BLaER1 (cell line): Measurements from ENCODE around the gene IP6K1.

Source experiments
- H3K27ac ChIP-seq: shearing (Covaris generic); formaldehyde crosslinking; 2 replicates; pipeline ENCODE4 v1.8.1; 2022
- H3K27me3 ChIP-seq: shearing (Covaris generic); formaldehyde crosslinking; 2 replicates; pipeline ENCODE4 v1.8.1; 2022
- H3K36me3 ChIP-seq: shearing (Covaris generic); formaldehyde crosslinking; 2 replicates; pipeline ENCODE4 v1.8.1; 2022
- H3K4me1 ChIP-seq: shearing (Covaris generic); formaldehyde crosslinking; 2 replicates; pipeline ENCODE4 v1.8.1; 2022
- H3K4me2 ChIP-seq: shearing (Covaris generic); formaldehyde crosslinking; 2 replicates; pipeline ENCODE4 v1.8.1; 2022
- H3K4me3 ChIP-seq: shearing (Covaris generic); formaldehyde crosslinking; 2 replicates; pipeline ENCODE4 v1.8.1; 2022
- H3K9ac ChIP-seq: shearing (Covaris generic); formaldehyde crosslinking; 2 replicates; pipeline ENCODE4 v1.8.1; 2022
- H3K9me3 ChIP-seq: shearing (Covaris generic); formaldehyde crosslinking; 2 replicates; pipeline ENCODE4 v1.8.1; 2022
- H4K20me1 ChIP-seq: shearing (Covaris generic); formaldehyde crosslinking; 2 replicates; pipeline ENCODE4 v1.8.1; 2022
- Cebpa-rat ChIP-seq: shearing (Covaris generic); IDR thresholded peaks from 2 replicates; pipeline ENCODE4 v1.8.1; 2022

Gene IP6K1

DNA sequence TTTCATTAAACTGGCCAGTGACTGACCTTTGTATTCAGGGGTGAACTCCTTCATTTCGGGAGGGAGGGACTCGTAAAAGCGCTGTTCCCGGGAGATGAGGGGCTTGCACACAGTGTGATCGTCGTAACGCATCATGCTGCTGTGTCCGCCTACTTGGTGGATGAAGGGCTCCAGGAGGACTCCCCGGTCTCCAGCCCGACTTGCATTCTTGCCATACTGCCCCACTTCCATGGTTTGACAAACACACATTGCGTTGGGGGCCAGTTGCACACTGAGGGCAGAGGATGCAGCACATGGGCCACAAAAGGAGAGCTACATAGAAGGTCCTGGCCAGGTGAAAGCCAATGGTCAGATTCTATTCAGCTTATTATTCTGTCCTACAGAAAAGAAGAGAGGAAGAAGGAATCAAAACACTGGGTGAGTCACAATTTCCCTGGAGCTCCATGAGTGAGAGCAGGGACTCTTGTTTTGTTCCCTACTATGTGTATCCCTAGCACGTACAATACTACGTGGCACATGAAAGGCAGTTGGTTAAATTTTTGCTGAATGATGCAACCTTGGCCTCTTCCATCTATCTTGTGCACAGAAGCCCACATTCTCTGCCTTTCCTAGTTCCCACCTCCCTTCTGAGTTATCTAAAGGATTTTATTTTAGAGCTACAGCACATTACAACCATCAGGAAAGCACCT, 38.4 kb downstream of the IP6K1 start:
- Histone ChIP-seq H3K9ac (no peak overlapping the region), H3K36me3 (peaks cover 90% of the 10 kb centered on the region), H3K4me1 (no peaks in the 10 kb centered on the region), H3K27me3 (no peaks in the 10 kb centered on the region), H4K20me1 (peaks cover 98% of the 10 kb centered on the region), H3K4me2 (no peak overlapping the region), H3K27ac (no peak overlapping the region), H3K9me3 (no peaks in the 10 kb centered on the region), H3K4me3 (no peak overlapping the region)
- TF ChIP-seq Cebpa-rat, result no peak

DNA sequence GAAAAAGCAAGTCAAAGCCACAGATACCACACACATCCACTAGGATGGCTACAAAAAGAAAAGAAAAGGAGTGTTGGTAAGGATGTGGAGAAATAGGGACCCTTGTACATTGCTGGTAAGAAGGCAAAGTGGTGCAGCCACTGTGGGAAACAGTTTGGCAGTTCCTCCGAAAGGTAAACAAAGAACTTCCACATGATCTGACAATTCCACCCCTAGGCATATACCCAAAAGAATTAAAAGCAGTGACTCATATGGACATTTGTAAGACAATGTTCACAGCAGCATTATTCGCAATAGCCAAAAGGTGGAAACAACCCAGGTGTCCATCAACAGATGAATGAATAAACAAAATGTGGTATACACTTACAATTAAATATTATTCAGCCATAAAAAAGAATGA, 40.4 kb downstream of the IP6K1 start:
- no peaks in the 10 kb centered on the region for H3K27me3 ChIP-seq
- TF ChIP-seq Cebpa-rat, result no peak
- H3K27ac ChIP-seq, result no peak overlapping the region
- no peaks in the 10 kb centered on the region for H3K4me1 ChIP-seq
- no peak overlapping the region for H3K4me3 ChIP-seq
- H3K36me3 ChIP-seq, result peaks cover 93% of the 10 kb centered on the region
- no peaks in the 10 kb centered on the region for H3K9me3 ChIP-seq
- H4K20me1 ChIP-seq, result peaks cover 97% of the 10 kb centered on the region
- H3K4me2 ChIP-seq, result no peak overlapping the region
- H3K9ac ChIP-seq, result no peak overlapping the region

DNA sequence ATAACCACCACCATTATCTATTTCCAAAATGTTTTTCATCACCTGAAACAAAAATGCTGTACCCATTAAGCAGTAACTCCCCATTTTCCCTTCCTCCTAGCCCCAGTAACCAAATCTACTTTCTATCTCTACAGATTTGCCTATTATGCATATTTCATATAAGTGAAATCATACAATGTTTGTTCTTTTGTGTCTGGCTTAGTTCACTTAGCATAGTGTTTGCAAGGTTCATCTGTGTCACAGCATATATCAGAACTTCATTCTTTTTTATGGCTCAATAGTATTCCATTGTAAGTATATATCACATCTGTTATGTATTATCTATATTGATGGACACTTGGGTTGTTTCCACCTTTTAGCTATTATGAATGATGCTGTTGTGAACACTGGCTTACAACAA, 45.9 kb downstream of the IP6K1 start:
- Histone ChIP-seq H3K27me3 (no peaks in the 10 kb centered on the region), H3K4me1 (no peaks in the 10 kb centered on the region), H3K36me3 (peaks cover 94% of the 10 kb centered on the region), H3K9me3 (no peaks in the 10 kb centered on the region), H3K27ac (no peak overlapping the region), H4K20me1 (peaks cover 60% of the 10 kb centered on the region), H3K4me2 (no peak overlapping the region), H3K9ac (no peak overlapping the region), H3K4me3 (no peak overlapping the region)
- TF ChIP-seq Cebpa-rat, result no peak

DNA sequence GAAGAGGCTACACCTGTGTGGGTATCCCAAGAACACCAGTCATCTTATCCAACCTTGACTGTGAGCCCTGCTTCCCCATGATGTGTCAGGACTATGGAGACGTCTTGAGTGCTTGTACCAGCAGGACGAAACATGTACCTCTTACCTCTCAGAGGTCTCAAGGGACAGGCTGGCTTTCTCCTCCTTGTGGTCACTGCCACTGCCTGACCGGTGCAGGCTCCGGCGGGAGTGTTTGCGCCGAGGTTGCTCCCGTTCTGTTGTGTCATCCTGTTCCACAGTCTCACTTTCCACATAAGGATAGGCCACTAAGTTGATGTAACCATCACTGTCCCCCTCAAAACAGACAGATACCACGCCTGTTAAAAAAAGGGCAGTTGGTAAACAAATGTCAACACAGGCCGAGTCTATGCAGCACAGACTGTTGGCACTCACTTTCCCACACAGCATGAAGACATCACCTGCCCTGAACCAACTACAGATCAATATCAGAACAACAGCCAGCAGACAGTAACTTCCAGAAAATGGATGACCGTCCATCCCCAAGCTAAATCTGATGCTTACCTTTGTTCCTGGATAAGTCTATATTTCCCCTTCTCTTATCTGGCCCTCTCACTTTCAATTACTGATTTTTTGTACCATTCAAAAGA, 48.2 kb downstream of the IP6K1 start:
- Histone ChIP-seq H4K20me1 (peaks cover 60% of the 10 kb centered on the region; the same call in 1 of the 2 replicates), H3K9me3 (no peaks in the 10 kb centered on the region), H3K4me2 (no peak overlapping the region), H3K4me1 (no peaks in the 10 kb centered on the region), H3K27me3 (no peaks in the 10 kb centered on the region), H3K36me3 (peaks cover 95% of the 10 kb centered on the region), H3K9ac (no peak overlapping the region), H3K4me3 (no peak overlapping the region), H3K27ac (no peak overlapping the region)
- no peak for TF ChIP-seq Cebpa-rat

DNA sequence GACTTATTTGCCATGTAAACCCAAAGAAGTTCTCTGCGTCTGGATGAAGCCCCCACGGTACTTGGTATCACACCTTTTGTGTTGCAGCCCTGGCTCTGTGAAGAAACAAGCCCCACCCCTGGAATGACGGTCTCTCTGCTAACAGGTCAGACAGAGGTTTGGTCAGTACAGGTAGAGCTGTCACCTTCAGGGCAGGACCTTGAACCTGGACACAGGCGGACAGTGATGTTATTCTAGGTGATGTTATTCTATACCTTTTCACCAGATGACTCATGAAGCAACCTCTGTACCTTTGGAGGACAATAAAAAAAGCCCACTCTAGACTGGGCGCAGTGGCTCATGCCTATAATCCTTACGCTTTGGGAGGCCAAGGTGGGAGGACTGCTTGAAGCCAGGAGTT, 51.6 kb downstream of the IP6K1 start:
- Histone ChIP-seq H3K27me3 (no peaks in the 10 kb centered on the region), H3K4me3 (no peak overlapping the region), H3K9me3 (no peaks in the 10 kb centered on the region), H3K4me2 (no peak overlapping the region), H3K36me3 (peaks cover 98% of the 10 kb centered on the region), H3K9ac (no peak overlapping the region), H4K20me1 (peaks cover 36% of the 10 kb centered on the region; the same call in 1 of the 2 replicates), H3K27ac (no peak overlapping the region), H3K4me1 (no peaks in the 10 kb centered on the region)
- no peak for TF ChIP-seq Cebpa-rat

DNA sequence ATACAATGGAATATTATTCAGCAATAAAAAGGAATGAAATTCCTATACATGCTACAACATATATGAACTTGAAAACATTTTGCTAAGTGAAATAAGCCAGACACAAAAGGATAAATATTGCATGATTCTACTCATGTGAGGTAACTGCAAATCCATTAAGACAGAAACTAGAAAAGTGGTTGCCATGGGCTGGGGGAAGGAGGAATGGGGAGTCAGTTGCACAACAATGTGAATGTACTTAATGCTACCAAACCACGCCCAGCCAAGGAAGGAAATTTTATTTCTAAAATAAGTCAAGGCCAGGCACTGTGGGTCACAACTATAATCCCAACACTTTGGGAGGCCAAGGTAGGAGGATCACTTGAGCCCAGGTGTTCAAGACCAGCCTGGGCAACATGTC, 52.8 kb downstream of the IP6K1 start:
- no peak overlapping the region for H3K27ac ChIP-seq
- no peak overlapping the region for H3K9ac ChIP-seq
- no peak overlapping the region for H3K4me2 ChIP-seq
- no peaks in the 10 kb centered on the region for H3K4me1 ChIP-seq
- H4K20me1 ChIP-seq, result peaks cover 36% of the 10 kb centered on the region; the same call in 1 of the 2 replicates
- no peak for TF ChIP-seq Cebpa-rat
- peaks cover 99% of the 10 kb centered on the region for H3K36me3 ChIP-seq
- no peaks in the 10 kb centered on the region for H3K27me3 ChIP-seq
- H3K4me3 ChIP-seq, result no peak overlapping the region
- H3K9me3 ChIP-seq, result no peaks in the 10 kb centered on the region

DNA sequence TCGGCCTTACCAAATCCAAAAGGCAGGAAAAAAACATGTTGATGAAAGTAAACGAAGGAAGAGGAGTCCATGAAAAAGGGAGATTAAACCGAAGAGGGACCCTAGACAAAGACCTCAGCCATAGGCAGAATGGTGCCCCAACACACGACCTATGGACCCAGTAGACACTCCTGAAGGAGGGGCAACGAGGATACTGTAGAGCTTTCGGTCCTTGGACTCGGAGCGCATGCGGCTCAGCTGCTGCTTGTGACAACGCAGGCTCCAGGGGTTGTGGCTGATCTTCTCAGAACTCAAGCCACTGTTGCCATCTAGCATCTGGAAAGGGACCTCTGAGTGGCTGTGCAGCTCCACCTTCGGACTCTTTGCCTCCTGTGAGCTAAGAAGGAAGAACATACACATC, 53.7 kb downstream of the IP6K1 start:
- Histone ChIP-seq H3K9me3 (no peaks in the 10 kb centered on the region), H3K27ac (no peak overlapping the region), H3K27me3 (no peaks in the 10 kb centered on the region), H3K36me3 (peaks cover 99% of the 10 kb centered on the region), H3K4me1 (no peaks in the 10 kb centered on the region), H3K4me2 (no peak overlapping the region), H4K20me1 (peaks cover 33% of the 10 kb centered on the region; the same call in 1 of the 2 replicates), H3K9ac (no peak overlapping the region), H3K4me3 (no peak overlapping the region)
- TF ChIP-seq Cebpa-rat, result no peak

DNA sequence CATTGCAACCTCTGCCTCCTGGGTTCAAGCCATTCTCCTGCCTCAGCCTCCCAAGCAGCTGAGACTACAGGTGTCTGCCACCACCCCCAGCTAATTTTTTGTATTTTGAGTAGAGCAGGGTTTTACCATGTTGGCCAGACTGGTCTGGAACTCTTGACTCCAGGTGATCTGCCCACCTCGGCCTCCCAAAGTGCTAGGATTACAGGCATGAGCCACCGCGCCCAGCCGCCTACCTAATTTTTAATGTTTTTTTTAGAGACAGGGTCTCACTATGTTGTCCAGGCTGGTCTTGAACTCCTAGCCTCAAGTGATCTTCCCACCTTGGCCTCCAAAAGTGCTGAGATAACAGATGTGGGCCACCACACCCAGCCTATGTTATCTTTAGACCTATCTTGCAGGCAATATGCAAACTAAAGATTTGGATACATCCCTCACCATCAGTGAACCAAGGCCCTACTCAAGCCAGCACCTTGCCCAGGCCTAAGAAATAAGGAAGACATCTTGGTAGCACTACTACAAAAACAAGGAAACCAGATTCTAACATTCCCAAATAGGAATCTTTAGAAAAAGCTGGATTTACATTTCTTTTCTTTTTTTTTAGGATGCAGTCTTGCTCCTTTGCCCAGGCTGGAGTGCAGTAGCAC, 56.3 kb downstream of the IP6K1 start:
- Histone ChIP-seq H3K4me1 (peaks cover 3% of the 10 kb centered on the region; the same call in 1 of the 2 replicates), H3K4me3 (no peak overlapping the region), H4K20me1 (peaks cover 37% of the 10 kb centered on the region; the same call in 1 of the 2 replicates), H3K36me3 (peaks cover 100% of the 10 kb centered on the region), H3K27me3 (no peaks in the 10 kb centered on the region), H3K9ac (no peak overlapping the region), H3K4me2 (no peak overlapping the region), H3K9me3 (no peaks in the 10 kb centered on the region), H3K27ac (no peak overlapping the region)
- TF ChIP-seq Cebpa-rat, result no peak

DNA sequence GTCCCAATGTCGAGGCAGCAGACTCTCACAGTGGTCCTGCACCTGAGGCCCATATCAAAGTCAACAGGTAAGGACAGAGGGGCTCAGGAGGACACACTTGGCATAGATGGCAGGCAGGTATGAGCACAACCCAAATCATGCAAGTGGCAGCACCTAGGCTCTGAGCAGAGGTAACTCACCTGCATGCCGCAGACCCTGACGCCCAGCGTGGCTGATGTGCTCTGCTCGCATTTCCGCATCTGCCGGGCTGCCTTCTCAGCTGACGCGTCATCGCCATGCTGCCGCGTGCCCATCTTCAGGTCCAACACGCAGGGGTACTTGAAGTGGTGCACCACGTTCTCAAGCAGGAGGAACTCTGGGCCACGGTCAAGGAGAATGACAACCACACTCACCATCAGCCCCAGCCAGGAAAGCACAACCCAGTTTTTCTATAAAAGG, 58.4 kb downstream of the IP6K1 start:
- peaks cover 14% of the 10 kb centered on the region for H3K4me1 ChIP-seq
- H3K9me3 ChIP-seq, result no peaks in the 10 kb centered on the region
- H3K36me3 ChIP-seq, result peaks cover 81% of the 10 kb centered on the region
- H4K20me1 ChIP-seq, result peaks cover 23% of the 10 kb centered on the region
- TF ChIP-seq Cebpa-rat, result no peak
- no peak overlapping the region for H3K4me2 ChIP-seq
- H3K27ac ChIP-seq, result no peak overlapping the region
- H3K4me3 ChIP-seq, result no peak overlapping the region
- no peak overlapping the region for H3K9ac ChIP-seq
- no peaks in the 10 kb centered on the region for H3K27me3 ChIP-seq
